Chondrocyte (in vitro differentiated cells): ENCODE results near the gene THUMPD2. TPM values are rescaled to one million over a fixed set of nuclear protein-coding genes. Genes with fewer than 3 reads are reported as not detected.

ENCODE experiments used
- DNase-seq: peaks from one replicate; pipeline ENCODE4 v3.0.0; 2021; ENCODE audit warnings: mixed read lengths, low spot score
- H3K27ac Mint-ChIP-seq: one replicate; pipeline ENCODE4 v1.8.0; 2021; ENCODE audit warnings: mild to moderate bottlenecking, moderate library complexity, mixed read lengths; ENCODE audit not compliant: unreplicated experiment
- H3K27me3 Mint-ChIP-seq: 2 replicates; pipeline ENCODE4 v1.8.0; 2021; ENCODE audit warnings: low read depth, mixed read lengths
- H3K36me3 Mint-ChIP-seq: 2 replicates; pipeline ENCODE4 v1.8.0; 2021; ENCODE audit warnings: low read depth, mixed read lengths
- H3K4me1 Mint-ChIP-seq: 2 replicates; pipeline ENCODE4 v1.8.0; 2021; ENCODE audit warnings: low read depth, mild to moderate bottlenecking, mixed read lengths
- H3K4me3 Mint-ChIP-seq: one replicate; pipeline ENCODE4 v1.8.0; 2021; ENCODE audit warnings: mild to moderate bottlenecking, moderate library complexity, mixed read lengths; ENCODE audit not compliant: unreplicated experiment
- H3K9me3 Mint-ChIP-seq: 2 replicates; pipeline ENCODE4 v1.8.0; 2021; ENCODE audit warnings: low read depth, mixed read lengths
- total RNA-seq: library from RNA; stranded (reverse); gene quantifications from 3 replicates; pipeline ENCODE4 v1.2.1, GENCODE V29; 2021
- TF ChIP-seq, protein P1 (sequence below): fragments of 200-600 bp; sonication (generic); IDR thresholded peaks from 2 replicates; pipeline ENCODE4 v1.5.0; 2021; ENCODE audit warnings: antibody characterized with exemption, mild to moderate bottlenecking, moderate library complexity

THUMPD2 gene
- total RNA-seq, 1 donor from 2014 or later, result 8.2 TPM

DNA sequence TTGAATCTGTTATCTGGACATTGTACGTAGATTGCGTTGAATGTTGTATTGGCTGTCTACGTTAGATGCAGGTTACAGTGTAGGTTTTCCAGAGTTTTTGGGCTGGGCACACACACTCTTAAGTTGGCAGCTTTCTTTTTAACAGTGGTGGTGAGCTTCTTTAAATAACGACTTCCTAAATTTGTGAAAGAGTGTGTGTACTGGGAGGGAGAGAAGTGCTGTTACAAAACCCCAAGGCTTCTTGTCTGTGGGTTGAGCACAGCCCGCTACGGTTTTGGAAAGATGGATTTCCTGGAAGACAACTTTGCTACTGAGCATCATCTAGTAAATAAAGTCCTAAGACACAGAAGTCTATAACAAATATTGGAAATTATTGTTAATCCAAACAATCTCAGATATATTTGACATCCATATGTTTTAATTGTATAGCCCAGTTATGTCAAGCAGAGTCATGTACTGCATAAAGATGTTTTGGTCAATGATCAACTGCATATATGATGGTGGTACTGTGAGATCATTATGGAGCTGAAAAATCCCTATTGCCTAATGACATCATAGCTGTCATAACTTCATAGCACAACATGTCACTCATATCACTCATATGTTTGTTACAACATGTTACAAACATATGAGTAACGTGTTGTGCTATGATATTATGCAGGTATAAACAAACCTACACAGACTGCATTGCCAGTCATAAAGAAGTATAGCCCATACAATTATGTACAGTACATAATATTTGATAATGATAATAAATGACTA is 7.9 kb upstream of the THUMPD2 start:
- DNase-seq, result no peak

DNA sequence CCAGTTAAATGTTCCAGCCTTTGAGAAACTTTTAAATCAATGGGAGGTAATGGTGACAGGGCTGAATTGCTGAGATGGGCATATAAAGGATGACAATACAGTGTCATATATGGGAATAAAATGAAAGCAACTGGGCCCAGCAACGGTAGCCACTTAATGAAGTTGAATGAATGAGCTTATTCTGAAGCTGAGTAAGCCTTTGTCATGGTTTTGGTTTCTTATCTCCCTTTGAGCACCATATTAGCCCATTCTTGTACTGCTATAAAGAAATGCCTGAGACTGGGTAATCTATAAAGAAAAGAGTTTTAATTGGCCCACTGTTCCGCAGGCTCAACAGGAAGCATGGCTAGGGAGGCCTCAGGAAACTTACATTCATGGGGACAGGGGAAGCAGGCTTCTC is 3.5 kb upstream of the THUMPD2 start:
- DNase-seq, result no peak
- Mint-ChIP-seq H3K4me3 (no peak overlapping the region), H3K4me1 (peaks cover 41% of the 10 kb centered on the region), H3K9me3 (no peaks in the 10 kb centered on the region), H3K36me3 (no peaks in the 10 kb centered on the region), H3K27ac (no peak overlapping the region), H3K27me3 (no peaks in the 10 kb centered on the region)
- TF ChIP-seq, protein P1, sequence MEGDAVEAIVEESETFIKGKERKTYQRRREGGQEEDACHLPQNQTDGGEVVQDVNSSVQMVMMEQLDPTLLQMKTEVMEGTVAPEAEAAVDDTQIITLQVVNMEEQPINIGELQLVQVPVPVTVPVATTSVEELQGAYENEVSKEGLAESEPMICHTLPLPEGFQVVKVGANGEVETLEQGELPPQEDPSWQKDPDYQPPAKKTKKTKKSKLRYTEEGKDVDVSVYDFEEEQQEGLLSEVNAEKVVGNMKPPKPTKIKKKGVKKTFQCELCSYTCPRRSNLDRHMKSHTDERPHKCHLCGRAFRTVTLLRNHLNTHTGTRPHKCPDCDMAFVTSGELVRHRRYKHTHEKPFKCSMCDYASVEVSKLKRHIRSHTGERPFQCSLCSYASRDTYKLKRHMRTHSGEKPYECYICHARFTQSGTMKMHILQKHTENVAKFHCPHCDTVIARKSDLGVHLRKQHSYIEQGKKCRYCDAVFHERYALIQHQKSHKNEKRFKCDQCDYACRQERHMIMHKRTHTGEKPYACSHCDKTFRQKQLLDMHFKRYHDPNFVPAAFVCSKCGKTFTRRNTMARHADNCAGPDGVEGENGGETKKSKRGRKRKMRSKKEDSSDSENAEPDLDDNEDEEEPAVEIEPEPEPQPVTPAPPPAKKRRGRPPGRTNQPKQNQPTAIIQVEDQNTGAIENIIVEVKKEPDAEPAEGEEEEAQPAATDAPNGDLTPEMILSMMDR, result no peak

More for the DNA sequence above, 7.9 kb upstream of the THUMPD2 start:
- Mint-ChIP-seq H3K27me3 (no peaks in the 10 kb centered on the region), H3K27ac (no peak overlapping the region), H3K36me3 (peaks cover 3% of the 10 kb centered on the region), H3K9me3 (peaks cover 11% of the 10 kb centered on the region), H3K4me1 (peaks cover 11% of the 10 kb centered on the region), H3K4me3 (no peak overlapping the region)
- TF ChIP-seq, protein P1, result no peak

DNA sequence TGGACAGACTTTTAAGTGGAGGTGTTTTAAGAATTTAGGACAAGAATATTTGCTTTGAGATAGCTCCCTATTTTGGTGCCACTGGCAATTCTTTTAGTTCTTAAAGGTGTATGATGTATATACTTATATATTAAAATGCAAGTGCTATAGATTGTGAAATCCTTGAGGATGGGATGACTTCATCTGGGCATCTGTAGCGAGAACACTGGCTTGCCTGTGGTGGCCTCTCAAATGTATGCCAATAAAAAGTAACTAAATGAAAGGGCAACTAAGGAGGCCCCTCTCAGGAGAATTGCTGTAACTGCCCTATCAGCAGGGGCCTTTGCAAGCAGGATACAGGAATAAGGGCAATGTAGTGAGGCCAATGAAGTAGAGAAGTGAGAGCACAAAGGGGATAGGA is 2.6 kb upstream of the THUMPD2 start:
- H3K27me3 Mint-ChIP-seq, result no peaks in the 10 kb centered on the region
- DNase-seq, result no peak
- H3K9me3 Mint-ChIP-seq, result no peaks in the 10 kb centered on the region
- peaks cover 48% of the 10 kb centered on the region for H3K4me1 Mint-ChIP-seq
- H3K27ac Mint-ChIP-seq, result no peak overlapping the region
- no peaks in the 10 kb centered on the region for H3K36me3 Mint-ChIP-seq
- TF ChIP-seq, protein P1, result no peak
- H3K4me3 Mint-ChIP-seq, result no peak overlapping the region

DNA sequence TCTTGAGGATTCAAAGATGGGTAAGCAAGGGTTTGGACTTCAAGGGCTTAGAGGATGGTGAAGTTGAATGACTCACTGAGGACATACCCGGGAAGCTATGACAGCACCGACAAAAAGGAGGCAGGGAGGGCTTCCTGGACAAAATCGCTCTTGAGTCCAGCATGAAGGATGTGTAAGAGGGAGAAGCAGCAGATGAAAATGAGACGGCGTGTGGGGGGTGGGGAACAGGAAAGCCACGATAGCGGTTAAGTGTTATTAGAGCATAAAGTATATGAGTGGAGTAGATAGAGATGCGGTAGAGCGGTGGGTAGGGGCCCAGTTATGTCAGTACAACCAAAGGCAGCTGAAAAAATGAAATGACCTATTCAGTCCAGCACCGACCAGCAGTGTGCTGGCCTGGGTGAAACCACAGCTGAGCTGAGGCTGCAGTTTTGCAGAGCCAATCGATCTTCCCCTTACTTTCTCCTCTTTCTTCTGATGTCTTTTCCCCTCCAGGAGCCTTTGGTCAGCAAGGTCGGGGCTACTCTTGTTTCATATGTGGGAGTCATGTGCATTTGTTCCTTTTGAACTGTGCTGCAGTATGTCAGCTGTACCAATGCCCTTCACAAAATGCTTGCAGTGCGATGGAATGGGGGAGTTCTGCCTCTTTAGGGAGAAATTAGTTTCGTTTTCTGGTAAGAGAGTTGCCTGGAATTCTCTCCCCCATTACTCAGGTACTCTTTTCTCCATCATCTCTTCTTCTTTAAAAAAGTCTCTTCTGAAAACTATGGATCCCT is 2.0 kb upstream of the THUMPD2 start:
- peaks cover 2% of the 10 kb centered on the region for H3K9me3 Mint-ChIP-seq
- no peak overlapping the region for H3K27ac Mint-ChIP-seq
- no peak for DNase-seq
- TF ChIP-seq, protein P1, result no peak
- no peak overlapping the region for H3K4me3 Mint-ChIP-seq
- H3K36me3 Mint-ChIP-seq, result peaks cover 2% of the 10 kb centered on the region
- peaks cover 51% of the 10 kb centered on the region for H3K4me1 Mint-ChIP-seq
- H3K27me3 Mint-ChIP-seq, result no peaks in the 10 kb centered on the region

DNA sequence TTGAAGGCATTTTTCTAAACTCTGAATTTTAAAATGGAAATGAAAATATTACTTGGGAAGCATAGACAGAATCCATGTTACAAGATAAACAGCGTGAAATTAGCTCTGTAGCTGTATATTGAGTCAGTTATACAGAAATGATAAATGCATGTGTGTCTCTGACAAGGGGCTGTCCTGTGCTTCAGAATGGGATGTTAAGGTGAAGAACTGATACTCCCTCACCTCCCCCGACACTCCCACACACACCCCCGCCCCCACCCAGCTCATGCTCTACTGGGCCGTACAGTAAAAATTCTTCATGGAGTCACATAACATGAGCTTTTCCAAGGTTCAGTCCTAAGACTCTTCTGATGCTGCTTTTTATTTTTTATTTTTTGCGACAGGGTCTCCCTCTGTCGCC is 869 bp upstream of the THUMPD2 start:
- Mint-ChIP-seq H3K4me1 (peaks cover 53% of the 10 kb centered on the region), H3K27me3 (no peaks in the 10 kb centered on the region), H3K36me3 (peaks cover 2% of the 10 kb centered on the region), H3K9me3 (peaks cover 3% of the 10 kb centered on the region), H3K4me3 (no peak overlapping the region), H3K27ac (no peak overlapping the region)
- TF ChIP-seq, protein P1, result no peak
- no peak for DNase-seq
